ENCODE measurements around the gene CCR3.

DNA sequence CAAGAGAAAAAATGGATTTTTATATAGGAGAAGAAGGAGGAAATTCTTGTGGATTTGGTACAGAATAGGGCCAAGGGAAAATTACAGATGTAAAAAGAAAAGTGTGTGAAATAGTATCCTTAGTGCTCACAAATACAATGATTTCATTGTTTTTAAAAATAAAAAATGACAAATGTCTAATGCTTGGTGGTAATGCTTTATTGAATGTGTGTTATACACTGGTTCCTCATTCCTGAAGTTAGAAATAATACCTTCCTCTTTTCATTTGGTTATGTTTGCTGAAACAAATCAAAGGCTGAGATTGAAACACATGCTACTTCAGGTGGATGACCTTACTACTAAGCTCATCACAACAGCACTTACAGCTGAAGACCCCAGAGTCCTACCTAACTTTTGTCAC, 73.9 kb downstream of the CCR3 start:
- TF ChIP-seq, protein P1, sequence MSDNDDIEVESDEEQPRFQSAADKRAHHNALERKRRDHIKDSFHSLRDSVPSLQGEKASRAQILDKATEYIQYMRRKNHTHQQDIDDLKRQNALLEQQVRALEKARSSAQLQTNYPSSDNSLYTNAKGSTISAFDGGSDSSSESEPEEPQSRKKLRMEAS (IDR thresholded peaks at IDR 0.05): no peak
- no peak for TF ChIP-seq EGR1 (IDR thresholded peaks at IDR 0.05)
- no peak for TF ChIP-seq RAD21 (IDR thresholded peaks at IDR 0.05; ENCODE audit: low read depth)
- no peak for TF ChIP-seq EP300 (IDR thresholded peaks at IDR 0.05; ENCODE audit: borderline replicate concordance)
- TF ChIP-seq TAF1 (IDR thresholded peaks at IDR 0.05; ENCODE audit: low read depth): no peak
- no peak for TF ChIP-seq TEAD4 (IDR thresholded peaks at IDR 0.05)
- TF ChIP-seq NFIC (IDR thresholded peaks at IDR 0.05): no peak
- TF ChIP-seq YY1 (IDR thresholded peaks at IDR 0.05; ENCODE audit: low read depth): no peak
- TF ChIP-seq REST (IDR thresholded peaks at IDR 0.05; ENCODE audit: low read depth): no peak
- no peak for TF ChIP-seq CEBPB (IDR thresholded peaks at IDR 0.05)
- TF ChIP-seq FOXM1 (IDR thresholded peaks at IDR 0.05; ENCODE audit: borderline replicate concordance, low read depth): no peak
- no peak for TF ChIP-seq TCF12 (IDR thresholded peaks at IDR 0.05; ENCODE audit: low read depth)
- TF ChIP-seq, protein P2, sequence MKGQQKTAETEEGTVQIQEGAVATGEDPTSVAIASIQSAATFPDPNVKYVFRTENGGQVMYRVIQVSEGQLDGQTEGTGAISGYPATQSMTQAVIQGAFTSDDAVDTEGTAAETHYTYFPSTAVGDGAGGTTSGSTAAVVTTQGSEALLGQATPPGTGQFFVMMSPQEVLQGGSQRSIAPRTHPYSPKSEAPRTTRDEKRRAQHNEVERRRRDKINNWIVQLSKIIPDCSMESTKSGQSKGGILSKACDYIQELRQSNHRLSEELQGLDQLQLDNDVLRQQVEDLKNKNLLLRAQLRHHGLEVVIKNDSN (IDR thresholded peaks at IDR 0.05): no peak

Data from Ishikawa (cell line).